GM18870 (cell line): ENCODE measurements around the gene CLEC20A.

ENCODE experiments used
- ATAC-seq: cut with Tn5 transposase; IDR thresholded peaks from one replicate; pipeline ENCODE4 v1.9.1; 2021; ENCODE audit warnings: moderate library complexity; ENCODE audit not compliant: unreplicated experiment

Gene CLEC20A

GRCh38 chr1:178477841-178478240 is 18.9 kb downstream of the CLEC20A start:
- ATAC-seq, result no peak

- no peak for ATAC-seq
Observed at GRCh38 chr1:178477373-178477772, 19.4 kb downstream of the CLEC20A start.

- ATAC-seq, result no peak
Observed at GRCh38 chr1:178472531-178472930, 24.2 kb downstream of the CLEC20A start.

GRCh38 chr1:178470411-178470960 is 26.3 kb downstream of the CLEC20A start:
- no peak for ATAC-seq

DNA sequence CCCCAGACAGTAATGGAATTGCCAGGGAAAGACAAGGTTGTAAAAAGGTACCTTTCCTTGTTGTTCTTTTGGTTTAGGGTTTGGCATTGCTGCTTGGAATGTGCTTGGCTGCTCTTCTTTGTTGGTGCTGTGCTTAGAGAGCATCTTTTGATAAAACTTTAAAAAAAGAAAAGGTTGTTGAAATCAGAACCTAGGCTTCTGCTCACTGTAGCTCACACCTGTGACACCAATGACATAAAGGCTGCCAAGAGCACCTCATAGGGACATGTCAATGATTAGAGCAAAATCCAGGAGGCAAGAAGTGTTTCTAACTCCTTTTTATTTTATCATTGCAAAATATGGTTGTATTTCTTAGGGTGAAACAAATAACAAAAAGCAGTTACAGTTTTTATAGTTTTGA is 28.9 kb downstream of the CLEC20A start:
- ATAC-seq, result no peak

DNA sequence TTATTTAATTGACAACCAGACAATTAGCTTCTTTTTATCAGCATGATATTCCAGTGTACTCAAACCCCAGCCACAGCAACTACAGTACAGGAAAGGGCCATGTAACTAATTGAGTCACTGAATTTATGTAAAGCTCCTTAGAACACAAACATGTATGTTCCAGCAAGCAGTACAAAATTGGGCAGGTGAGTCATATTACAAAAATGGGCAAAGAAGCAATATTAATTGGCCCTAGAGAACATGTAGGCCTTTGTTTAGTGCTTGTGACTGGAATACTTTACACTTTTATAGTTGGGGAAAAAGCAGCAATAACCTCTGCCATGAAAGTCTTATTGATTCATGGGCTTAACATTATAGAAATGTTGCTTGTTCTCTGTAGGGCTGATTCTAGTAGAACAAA is 31.8 kb downstream of the CLEC20A start:
- ATAC-seq, result no peak

GRCh38 chr1:178464566-178464965 is 32.2 kb downstream of the CLEC20A start:
- no peak for ATAC-seq

- ATAC-seq, result no peak
Observed at GRCh38 chr1:178464141-178464540, 32.6 kb downstream of the CLEC20A start.

DNA sequence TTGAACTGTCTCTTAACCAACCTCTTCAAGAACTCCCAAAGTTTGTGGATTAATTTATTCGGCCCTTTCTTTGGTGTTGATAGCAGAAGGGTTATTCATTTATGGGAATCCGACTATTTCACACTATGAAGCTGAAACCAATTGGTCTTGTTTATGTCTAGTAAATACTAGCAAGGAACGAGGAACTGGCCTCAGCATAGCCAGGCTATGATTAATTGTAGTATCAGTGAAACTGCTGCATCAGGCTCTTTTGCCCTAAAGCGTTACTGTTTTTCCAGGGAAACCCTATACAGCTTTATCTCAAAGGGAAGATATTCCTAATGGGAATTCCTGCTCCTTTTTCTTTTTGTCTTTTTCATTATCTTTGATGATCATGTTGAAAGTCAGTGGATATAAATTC is 35.1 kb downstream of the CLEC20A start:
- ATAC-seq, result no peak

GRCh38 chr1:178461104-178461503 is 35.7 kb downstream of the CLEC20A start:
- ATAC-seq, result no peak

DNA sequence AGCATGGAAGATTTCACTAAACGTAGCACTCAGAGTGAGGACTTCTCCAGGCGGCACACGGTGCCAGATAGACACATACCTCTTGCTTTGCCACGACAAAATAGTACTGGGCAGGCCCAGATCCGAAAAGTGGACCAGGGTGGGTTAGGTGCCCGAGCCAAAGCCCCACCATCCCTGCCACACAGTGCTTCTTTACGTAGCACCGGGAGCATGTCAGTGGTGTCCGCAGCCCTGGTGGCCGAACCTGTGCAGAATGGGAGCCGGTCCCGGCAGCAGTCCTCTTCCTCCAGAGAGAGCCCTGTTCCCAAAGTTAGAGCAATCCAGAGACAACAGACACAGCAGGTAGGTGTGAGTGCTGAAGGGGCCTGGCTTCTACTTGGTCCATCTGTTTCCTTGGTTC is 38.6 kb downstream of the CLEC20A start:
- no peak for ATAC-seq

DNA sequence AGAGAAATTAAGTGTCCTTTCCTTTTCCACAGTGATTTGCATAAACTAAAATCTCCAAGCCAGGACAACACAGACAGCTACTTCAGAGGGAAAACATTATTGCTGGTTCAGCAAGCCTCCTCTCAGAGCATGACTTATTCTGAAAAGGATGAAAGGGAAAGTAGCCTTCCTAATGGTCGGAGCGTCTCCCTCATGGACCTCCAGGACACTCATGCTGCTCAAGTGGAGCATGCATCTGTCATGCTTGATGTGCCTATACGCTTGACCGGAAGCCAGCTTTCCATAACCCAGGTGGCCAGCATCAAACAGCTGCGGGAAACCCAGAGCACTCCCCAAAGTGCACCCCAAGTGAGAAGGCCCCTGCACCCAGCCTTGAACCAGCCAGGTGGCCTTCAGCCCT is 39.1 kb downstream of the CLEC20A start:
- ATAC-seq, result no peak

DNA sequence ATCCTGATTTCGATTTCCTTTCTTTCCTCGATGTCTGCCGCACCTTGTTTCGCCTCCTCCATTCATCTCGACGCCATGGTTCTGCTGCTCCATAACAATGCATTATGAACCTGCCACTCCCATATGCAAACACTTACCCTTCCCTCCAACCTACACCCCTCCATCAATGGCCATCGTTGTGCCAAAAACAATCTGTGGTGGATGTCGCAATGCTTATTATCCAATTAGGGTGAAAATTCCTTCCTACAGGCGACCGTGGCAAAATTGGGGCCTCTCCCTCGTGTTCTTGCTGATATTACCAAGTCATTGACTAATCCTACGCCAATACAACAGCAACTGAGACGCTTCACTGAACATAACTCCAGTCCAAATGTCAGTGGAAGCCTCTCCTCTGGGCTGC is 40.3 kb downstream of the CLEC20A start:
- ATAC-seq, result no peak

DNA sequence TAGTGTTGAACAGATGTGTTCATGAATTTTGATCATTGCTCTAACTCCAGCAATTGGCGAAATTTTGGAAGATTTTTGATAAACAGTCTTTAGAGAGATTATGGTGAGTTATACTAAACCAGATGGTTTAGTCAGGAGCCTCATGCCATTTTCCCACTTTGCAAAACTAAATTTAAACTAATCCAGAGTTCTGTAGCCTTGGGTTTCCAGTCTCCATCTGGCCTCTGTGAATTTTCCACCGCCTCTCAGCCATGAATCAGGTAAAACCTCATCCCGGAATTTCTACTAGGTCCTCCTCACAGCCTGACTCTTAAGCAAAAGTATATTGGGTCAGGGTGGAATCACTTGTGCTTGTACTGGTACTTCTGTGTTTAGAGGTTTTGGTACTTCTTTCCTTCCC is 44.8 kb downstream of the CLEC20A start:
- ATAC-seq, result no peak

DNA sequence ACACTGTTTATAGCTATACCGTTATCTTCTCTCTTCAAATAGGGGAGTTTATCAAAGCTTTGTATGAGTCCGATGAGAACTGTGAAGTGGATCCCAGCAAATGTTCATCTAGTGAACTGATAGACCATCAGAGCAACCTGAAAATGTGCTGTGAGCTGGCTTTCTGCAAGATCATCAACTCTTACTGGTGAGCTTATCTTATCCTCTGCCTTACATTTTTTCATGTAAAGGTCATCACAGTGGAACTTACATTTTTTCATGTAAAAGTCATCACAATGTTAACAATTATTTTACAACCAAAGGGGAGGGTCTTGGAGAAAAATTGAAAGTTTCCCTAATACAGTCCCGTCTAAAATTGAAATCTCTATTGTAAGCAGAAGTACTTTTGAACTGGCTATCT is 45.2 kb downstream of the CLEC20A start:
- no peak for ATAC-seq

DNA sequence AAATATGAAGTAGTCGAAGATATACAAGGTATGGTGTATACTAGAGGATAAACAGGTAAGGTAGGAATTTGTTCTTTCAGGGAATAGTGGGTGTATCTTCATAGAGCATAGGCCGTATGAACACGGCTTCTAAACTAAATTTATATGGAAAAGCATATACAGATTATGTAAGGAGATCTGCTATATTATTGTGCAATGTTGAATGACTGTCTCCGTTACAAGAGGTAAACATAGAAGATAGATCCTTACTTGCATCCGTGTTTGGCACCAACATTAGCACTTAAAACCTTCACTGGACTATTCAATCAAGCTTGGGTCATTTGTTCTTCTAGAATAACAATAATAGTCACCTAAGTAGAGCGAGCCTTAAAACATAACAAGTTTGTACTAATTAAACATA is 45.9 kb downstream of the CLEC20A start:
- ATAC-seq, result no peak

DNA sequence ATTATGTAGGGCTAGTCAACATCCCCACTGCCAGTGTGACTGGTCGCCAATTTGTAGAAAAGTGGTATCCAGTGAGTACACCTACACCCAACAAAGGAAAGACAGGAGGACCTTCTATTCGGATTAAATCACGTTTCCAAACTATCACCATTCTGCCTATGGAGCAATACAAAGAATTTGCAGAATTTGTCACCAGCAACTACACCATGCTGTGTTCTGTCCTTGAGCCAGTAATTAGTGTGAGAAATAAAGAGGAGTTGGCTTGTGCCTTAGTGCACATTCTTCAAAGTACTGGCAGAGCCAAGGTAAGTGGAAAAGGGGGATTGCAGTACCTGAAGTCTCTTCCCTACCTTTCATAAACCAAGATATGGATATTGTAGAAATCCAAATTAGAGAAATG is 53.8 kb downstream of the CLEC20A start:
- no peak for ATAC-seq

GRCh38 chr1:178438432-178438831 is 58.3 kb downstream of the CLEC20A start:
- ATAC-seq, result no peak

GRCh38 chr1:178436899-178437298 is 59.9 kb downstream of the CLEC20A start:
- ATAC-seq, result no peak

- ATAC-seq, result no peak
Observed at GRCh38 chr1:178434899-178435435, 61.8 kb downstream of the CLEC20A start.

- no peak for ATAC-seq
Observed at GRCh38 chr1:178434360-178434759, 62.4 kb downstream of the CLEC20A start.
